Cardiac muscle cell (in vitro differentiated cells and primary cell): ENCODE measurements around the gene DDX28. TPM values are rescaled to one million over a fixed set of nuclear protein-coding genes. Genes with fewer than 3 reads are reported as not detected.

ENCODE experiments used
- DNase-seq, 2 donors: peaks; one replicate each; pipeline versions ENCODE4 v3.0.0 to v3.0.0-alpha.2; 2010 to 2017; ENCODE audit warnings: low read depth in 1 of 2, low spot score in 1 of 2
- H3K27ac ChIP-seq: fragments of 200-600 bp; sonication (generic); 2 replicates; pipeline ENCODE4 v1.5.1; 2016
- H3K27me3 ChIP-seq: fragments of 200-600 bp; sonication (generic); 2 replicates; pipeline ENCODE4 v1.6.0; 2016; ENCODE audit warnings: control low read depth
- H3K36me3 ChIP-seq: fragments of 200-600 bp; sonication (generic); 2 replicates; pipeline ENCODE4 v1.5.1; 2016; ENCODE audit warnings: control low read depth
- H3K4me1 ChIP-seq: fragments of 200-600 bp; sonication (generic); 2 replicates; pipeline ENCODE4 v1.8.1; 2017; ENCODE audit warnings: low read depth, mild to moderate bottlenecking, mixed run types
- H3K4me3 ChIP-seq: fragments of 200-600 bp; sonication (generic); 2 replicates; pipeline ENCODE4 v1.5.1; 2016; ENCODE audit warnings: mild to moderate bottlenecking
- H3K9me3 ChIP-seq: fragments of 200-600 bp; sonication (generic); 2 replicates; pipeline ENCODE4 v1.5.1; 2017; ENCODE audit warnings: low read depth, mild to moderate bottlenecking, control low read depth
- CTCF ChIP-seq: IDR thresholded peaks from 2 replicates; pipeline ENCODE4 v1.5.1; 2012; ENCODE audit warnings: low read depth, mild to moderate bottlenecking, low read length
- polyA plus RNA-seq: library from polyadenylated mRNA; unstranded; fragments of >200 nt; fragmentation: Nextera tagmentation; extraction: Ambion mirVana; gene quantifications from 2 replicates; pipeline ENCODE4 v1.2.1, GENCODE V29; 2016
- total RNA-seq: library from RNA; depleted of rRNA; stranded (reverse); fragments of >200 nt; gene quantifications from 2 replicates; pipeline ENCODE4 v1.2.3, GENCODE V29; 2016

The DDX28 gene
- total and polyA plus RNA-seq, 2 experiments from 2014 or later, result 15.3 to 20.1 TPM

GRCh38 chr16:68064791-68065365, 41.8 kb upstream of the DDX28 start:
- Histone ChIP-seq H3K4me3 (no peak overlapping the region), H3K4me1 (no peaks in the 10 kb centered on the region), H3K27me3 (no peaks in the 10 kb centered on the region), H3K27ac (no peak overlapping the region), H3K9me3 (no peaks in the 10 kb centered on the region), H3K36me3 (no peaks in the 10 kb centered on the region)
- DNase-seq, result peak; percentile 73 to 88
- TF ChIP-seq CTCF, result peak; percentile 89

- no peak for DNase-seq
- Histone ChIP-seq H3K4me3 (no peak overlapping the region), H3K36me3 (no peaks in the 10 kb centered on the region), H3K27me3 (no peaks in the 10 kb centered on the region), H3K27ac (no peak overlapping the region), H3K9me3 (no peaks in the 10 kb centered on the region), H3K4me1 (no peaks in the 10 kb centered on the region)
- no peak for TF ChIP-seq CTCF
Observed at GRCh38 chr16:68062910-68063393, 39.9 kb upstream of the DDX28 start.

GRCh38 chr16:68061396-68061795, 38.4 kb upstream of the DDX28 start:
- no peak overlapping the region for H3K27ac ChIP-seq
- no peaks in the 10 kb centered on the region for H3K27me3 ChIP-seq
- H3K4me3 ChIP-seq, result no peak overlapping the region
- DNase-seq, result no peak
- H3K9me3 ChIP-seq, result no peaks in the 10 kb centered on the region
- no peaks in the 10 kb centered on the region for H3K36me3 ChIP-seq
- TF ChIP-seq CTCF, result no peak
- H3K4me1 ChIP-seq, result no peaks in the 10 kb centered on the region

- H3K4me1 ChIP-seq, result no peaks in the 10 kb centered on the region
- DNase-seq, result no peak
- no peaks in the 10 kb centered on the region for H3K9me3 ChIP-seq
- no peak overlapping the region for H3K4me3 ChIP-seq
- no peaks in the 10 kb centered on the region for H3K27me3 ChIP-seq
- H3K36me3 ChIP-seq, result no peaks in the 10 kb centered on the region
- TF ChIP-seq CTCF, result no peak
- H3K27ac ChIP-seq, result no peak overlapping the region
Observed at GRCh38 chr16:68059804-68060203, 36.8 kb upstream of the DDX28 start.

GRCh38 chr16:68055395-68055794, 32.4 kb upstream of the DDX28 start:
- Histone ChIP-seq H3K4me3 (no peak overlapping the region), H3K4me1 (no peaks in the 10 kb centered on the region), H3K36me3 (peaks cover 5% of the 10 kb centered on the region), H3K27me3 (no peaks in the 10 kb centered on the region), H3K9me3 (no peaks in the 10 kb centered on the region), H3K27ac (no peak overlapping the region)
- no peak for DNase-seq
- no peak for TF ChIP-seq CTCF

- TF ChIP-seq CTCF, result no peak
- Histone ChIP-seq H3K27me3 (no peaks in the 10 kb centered on the region), H3K36me3 (peaks cover 5% of the 10 kb centered on the region), H3K4me1 (no peaks in the 10 kb centered on the region), H3K9me3 (no peaks in the 10 kb centered on the region), H3K4me3 (no peak overlapping the region), H3K27ac (no peak overlapping the region)
- no peak for DNase-seq
Observed at GRCh38 chr16:68049449-68049848, 26.4 kb upstream of the DDX28 start.
